ENCODE data around the gene NKX3-2. TPM values are rescaled to one million over a fixed set of nuclear protein-coding genes. Genes with fewer than 3 reads are reported as not detected.

The NKX3-2 gene
- total RNA-seq, 2 experiments from 2014 or later: not detected

DNA sequence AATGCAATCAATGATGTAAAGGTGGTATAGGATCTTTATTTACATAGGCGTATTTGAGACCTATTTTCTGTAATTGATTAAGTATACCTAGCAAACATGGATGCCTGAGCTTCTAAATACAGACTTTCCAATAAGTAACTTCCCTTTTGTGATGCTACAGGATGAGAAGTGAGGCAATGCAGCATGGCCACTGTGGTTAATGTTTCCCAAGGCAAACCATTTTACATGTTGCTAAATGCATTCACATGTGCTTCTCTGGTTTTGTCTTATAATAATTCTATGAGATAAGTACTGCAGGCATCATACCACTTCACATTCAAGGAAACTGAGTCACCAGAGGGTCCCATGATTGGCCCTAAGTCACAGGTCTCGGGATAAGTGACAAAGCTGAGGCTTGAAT lies 35.7 kb upstream of the NKX3-2 start:
- POLR2A ChIA-PET: no interaction called here
- CTCF ChIA-PET: no interaction called here
- no peak overlapping the region for H3K27ac Mint-ChIP-seq
- H3K4me1 Mint-ChIP-seq (ENCODE audit: low read depth): no peaks in the 10 kb centered on the region
- H3K36me3 Mint-ChIP-seq (ENCODE audit: low read depth): peaks cover 29% of the 10 kb centered on the region
- ATAC-seq: no peak
- intact Hi-C loops (cut with micrococcal nuclease): no loop called here
- no peak overlapping the region for H3K4me3 Mint-ChIP-seq
- no peak for DNase-seq
- H3K27me3 Mint-ChIP-seq: no peaks in the 10 kb centered on the region
- TF ChIP-seq, protein P1, sequence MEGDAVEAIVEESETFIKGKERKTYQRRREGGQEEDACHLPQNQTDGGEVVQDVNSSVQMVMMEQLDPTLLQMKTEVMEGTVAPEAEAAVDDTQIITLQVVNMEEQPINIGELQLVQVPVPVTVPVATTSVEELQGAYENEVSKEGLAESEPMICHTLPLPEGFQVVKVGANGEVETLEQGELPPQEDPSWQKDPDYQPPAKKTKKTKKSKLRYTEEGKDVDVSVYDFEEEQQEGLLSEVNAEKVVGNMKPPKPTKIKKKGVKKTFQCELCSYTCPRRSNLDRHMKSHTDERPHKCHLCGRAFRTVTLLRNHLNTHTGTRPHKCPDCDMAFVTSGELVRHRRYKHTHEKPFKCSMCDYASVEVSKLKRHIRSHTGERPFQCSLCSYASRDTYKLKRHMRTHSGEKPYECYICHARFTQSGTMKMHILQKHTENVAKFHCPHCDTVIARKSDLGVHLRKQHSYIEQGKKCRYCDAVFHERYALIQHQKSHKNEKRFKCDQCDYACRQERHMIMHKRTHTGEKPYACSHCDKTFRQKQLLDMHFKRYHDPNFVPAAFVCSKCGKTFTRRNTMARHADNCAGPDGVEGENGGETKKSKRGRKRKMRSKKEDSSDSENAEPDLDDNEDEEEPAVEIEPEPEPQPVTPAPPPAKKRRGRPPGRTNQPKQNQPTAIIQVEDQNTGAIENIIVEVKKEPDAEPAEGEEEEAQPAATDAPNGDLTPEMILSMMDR (IDR thresholded peaks at IDR 0.05): no peak
- H3K9me3 Mint-ChIP-seq: no peaks in the 10 kb centered on the region

DNA sequence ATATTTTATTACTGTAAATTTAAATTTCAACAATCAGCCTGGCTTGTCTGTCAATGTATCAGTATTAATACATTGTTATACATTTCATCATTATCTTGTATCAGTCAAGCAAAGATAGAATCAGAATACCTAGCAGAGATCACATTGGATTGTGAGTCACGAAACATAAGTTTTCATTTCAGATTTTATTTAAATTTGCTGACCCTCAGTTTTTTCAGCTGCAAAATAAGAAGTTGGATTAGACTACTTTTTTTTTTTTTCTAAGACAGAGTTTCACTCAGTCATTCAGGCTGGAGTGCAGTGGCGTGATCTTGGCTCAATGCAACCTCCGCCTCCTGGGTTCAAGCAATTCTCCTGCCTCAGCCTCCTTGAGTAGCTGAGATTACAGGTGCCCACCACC lies 33.4 kb upstream of the NKX3-2 start:
- POLR2A ChIA-PET: no interaction called here
- intact Hi-C loops (cut with micrococcal nuclease): no loop called here
- no peaks in the 10 kb centered on the region for H3K27me3 Mint-ChIP-seq
- no peak overlapping the region for H3K4me3 Mint-ChIP-seq
- CTCF ChIA-PET: interaction anchor here (1.4 kb wide), 1 partner anchor 21 kb away, joined by 3 read pairs; no protein-coding TSS in a partner anchor
- H3K4me1 Mint-ChIP-seq (ENCODE audit: low read depth): no peaks in the 10 kb centered on the region
- H3K27ac Mint-ChIP-seq: no peak overlapping the region
- DNase-seq (no peak), ATAC-seq (no peak)
- no peaks in the 10 kb centered on the region for H3K9me3 Mint-ChIP-seq
- TF ChIP-seq, protein P1 (IDR thresholded peaks at IDR 0.05): no peak
- peaks cover 29% of the 10 kb centered on the region for H3K36me3 Mint-ChIP-seq (ENCODE audit: low read depth)

DNA sequence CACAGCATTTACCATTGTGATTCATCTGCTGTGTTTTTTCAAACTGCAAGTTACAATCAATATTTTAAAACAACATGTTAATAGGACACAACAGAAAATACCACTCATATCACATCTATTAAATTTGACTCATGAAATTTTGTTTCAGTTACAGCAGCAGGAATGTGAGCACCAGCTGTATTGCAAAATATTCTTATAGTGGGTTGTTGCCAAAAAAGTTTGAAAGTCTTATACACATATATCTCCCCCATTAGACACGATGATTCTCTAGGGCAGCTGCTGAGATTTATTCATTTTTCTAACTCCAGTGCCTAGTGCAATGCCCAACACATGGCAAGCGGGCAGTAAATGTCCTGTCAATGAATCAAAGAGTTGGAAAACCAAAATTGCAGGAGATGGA lies 26.6 kb upstream of the NKX3-2 start:
- no peak overlapping the region for H3K27ac Mint-ChIP-seq
- CTCF ChIA-PET: no interaction called here

DNA sequence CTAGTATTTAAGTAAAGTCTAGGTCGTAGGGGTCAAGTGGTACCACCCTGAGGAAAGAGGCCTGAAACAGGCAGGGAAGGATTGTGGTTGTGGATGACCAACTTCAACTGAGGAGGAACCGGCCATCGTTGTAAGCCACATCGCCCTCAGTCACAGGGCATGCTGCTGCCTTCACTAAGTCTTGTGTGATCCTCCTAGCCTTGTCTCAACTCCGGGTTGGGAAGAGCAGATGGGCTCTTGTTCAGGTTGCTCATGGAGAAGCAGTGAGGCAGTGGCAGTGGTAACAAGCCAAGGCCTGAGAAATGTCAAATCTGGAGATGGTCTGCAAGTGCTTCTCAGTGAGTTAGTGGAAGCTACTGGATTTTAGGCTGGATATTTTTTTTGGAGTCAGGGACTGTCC lies 22.8 kb upstream of the NKX3-2 start:
- Mint-ChIP-seq H3K9me3 (no peaks in the 10 kb centered on the region), H3K4me3 (no peak overlapping the region), H3K27ac (no peak overlapping the region), H3K4me1 (ENCODE audit: low read depth) (no peaks in the 10 kb centered on the region), H3K27me3 (no peaks in the 10 kb centered on the region), H3K36me3 (ENCODE audit: low read depth) (peaks cover 23% of the 10 kb centered on the region)
- ATAC-seq: no peak
- intact Hi-C loops (cut with micrococcal nuclease): no loop called here
- TF ChIP-seq, protein P1 (IDR thresholded peaks at IDR 0.05): no peak
- ChIA-PET CTCF (no interaction called here), POLR2A (no interaction called here)
- no peak for DNase-seq

More for the DNA sequence above, 26.6 kb upstream of the NKX3-2 start:
- Mint-ChIP-seq H3K4me3 (no peak overlapping the region), H3K9me3 (no peaks in the 10 kb centered on the region), H3K4me1 (ENCODE audit: low read depth) (no peaks in the 10 kb centered on the region), H3K36me3 (ENCODE audit: low read depth) (peaks cover 28% of the 10 kb centered on the region), H3K27me3 (no peaks in the 10 kb centered on the region)
- POLR2A ChIA-PET: no interaction called here
- no peak for ATAC-seq
- intact Hi-C loops (cut with micrococcal nuclease): no loop called here
- DNase-seq: no peak
- TF ChIP-seq, protein P1 (IDR thresholded peaks at IDR 0.05): no peak

DNA sequence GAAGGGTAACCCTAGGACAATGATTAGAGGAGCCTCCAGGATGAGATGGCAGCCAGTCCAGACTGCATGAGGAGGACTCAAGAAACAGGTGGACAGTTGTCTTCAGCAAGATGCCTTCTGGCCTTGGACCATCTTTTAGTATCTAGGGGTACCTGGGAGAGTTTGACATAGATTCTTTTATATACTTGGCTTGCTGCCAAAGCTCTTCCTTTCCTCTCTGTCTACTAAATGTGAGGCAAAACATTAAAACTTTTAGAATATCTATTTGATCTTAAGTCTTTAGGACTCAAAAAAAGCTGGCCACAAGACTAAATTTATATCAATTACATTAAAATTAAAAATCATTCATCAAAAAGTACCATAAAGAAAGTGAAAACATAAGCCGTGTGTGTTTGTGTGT lies 18.6 kb upstream of the NKX3-2 start:
- intact Hi-C loops (cut with micrococcal nuclease): no loop called here
- H3K9me3 Mint-ChIP-seq: no peaks in the 10 kb centered on the region
- ATAC-seq (no peak), DNase-seq (no peak)
- CTCF ChIA-PET: interaction anchor here (1.2 to 1.4 kb wide), 2 partner anchors 710 to 712 kb away, joined by 3 to 4 read pairs; no protein-coding TSS in a partner anchor
- H3K27ac Mint-ChIP-seq: no peak overlapping the region
- no peak overlapping the region for H3K4me3 Mint-ChIP-seq
- POLR2A ChIA-PET: no interaction called here
- H3K27me3 Mint-ChIP-seq: peaks cover 4% of the 10 kb centered on the region
- H3K36me3 Mint-ChIP-seq (ENCODE audit: low read depth): peaks cover 6% of the 10 kb centered on the region
- TF ChIP-seq, protein P1 (IDR thresholded peaks at IDR 0.05): no peak
- H3K4me1 Mint-ChIP-seq (ENCODE audit: low read depth): no peaks in the 10 kb centered on the region
